Endometrium (tissue), 2 donors: ENCODE measurements around the gene PTPRE.

ENCODE experiments used
- FAIRE-seq: peaks from 2 replicates; lab custom pipeline; 2012; peaks lifted over from hg19 to GRCh38; lab: Jason Lieb, UNC
- donor health status: control.
- donor health status: control.

PTPRE gene

GRCh38 chr10:128061306-128062300 lies 154.7 kb downstream of the PTPRE start:
- FAIRE-seq, result no peak

GRCh38 chr10:128062331-128062880 lies 155.5 kb downstream of the PTPRE start:
- FAIRE-seq, result no peak

GRCh38 chr10:128062881-128063563 lies 156.1 kb downstream of the PTPRE start:
- no peak for FAIRE-seq

GRCh38 chr10:128063736-128064107 lies 156.8 kb downstream of the PTPRE start:
- no peak for FAIRE-seq

GRCh38 chr10:128064108-128064969 lies 157.4 kb downstream of the PTPRE start:
- FAIRE-seq, result no peak

GRCh38 chr10:128064970-128065580 lies 158.2 kb downstream of the PTPRE start:
- FAIRE-seq, result no peak

- FAIRE-seq, result no peak
Measured at GRCh38 chr10:128065881-128066534, 159.1 kb downstream of the PTPRE start.

- FAIRE-seq, result no peak
Measured at GRCh38 chr10:128066870-128067382, 160.0 kb downstream of the PTPRE start.

GRCh38 chr10:128067691-128068397 lies 160.9 kb downstream of the PTPRE start:
- FAIRE-seq, result no peak

- no peak for FAIRE-seq
Measured at GRCh38 chr10:128068398-128069285, 161.7 kb downstream of the PTPRE start.

GRCh38 chr10:128069351-128070051 lies 162.6 kb downstream of the PTPRE start:
- FAIRE-seq, result peak; percentile 33

GRCh38 chr10:128070161-128070560 lies 163.3 kb downstream of the PTPRE start:
- FAIRE-seq, result no peak

GRCh38 chr10:128070721-128071416 lies 164.0 kb downstream of the PTPRE start:
- FAIRE-seq, result no peak

GRCh38 chr10:128071417-128071782 lies 164.5 kb downstream of the PTPRE start:
- FAIRE-seq, result no peak

GRCh38 chr10:128072046-128072445 lies 165.1 kb downstream of the PTPRE start:
- no peak for FAIRE-seq

- no peak for FAIRE-seq
Measured at GRCh38 chr10:128072941-128073645, 166.2 kb downstream of the PTPRE start.

- no peak for FAIRE-seq
Measured at GRCh38 chr10:128073890-128074289, 167.0 kb downstream of the PTPRE start.
